GM21737 (cell line): ENCODE data around the gene HMX3.

ENCODE experiments used
- ATAC-seq: cut with Tn5 transposase; IDR thresholded peaks from one replicate; pipeline ENCODE4 v1.9.1; 2021; ENCODE audit warnings: mild to moderate bottlenecking, moderate library complexity; ENCODE audit not compliant: unreplicated experiment

HMX3 gene

DNA sequence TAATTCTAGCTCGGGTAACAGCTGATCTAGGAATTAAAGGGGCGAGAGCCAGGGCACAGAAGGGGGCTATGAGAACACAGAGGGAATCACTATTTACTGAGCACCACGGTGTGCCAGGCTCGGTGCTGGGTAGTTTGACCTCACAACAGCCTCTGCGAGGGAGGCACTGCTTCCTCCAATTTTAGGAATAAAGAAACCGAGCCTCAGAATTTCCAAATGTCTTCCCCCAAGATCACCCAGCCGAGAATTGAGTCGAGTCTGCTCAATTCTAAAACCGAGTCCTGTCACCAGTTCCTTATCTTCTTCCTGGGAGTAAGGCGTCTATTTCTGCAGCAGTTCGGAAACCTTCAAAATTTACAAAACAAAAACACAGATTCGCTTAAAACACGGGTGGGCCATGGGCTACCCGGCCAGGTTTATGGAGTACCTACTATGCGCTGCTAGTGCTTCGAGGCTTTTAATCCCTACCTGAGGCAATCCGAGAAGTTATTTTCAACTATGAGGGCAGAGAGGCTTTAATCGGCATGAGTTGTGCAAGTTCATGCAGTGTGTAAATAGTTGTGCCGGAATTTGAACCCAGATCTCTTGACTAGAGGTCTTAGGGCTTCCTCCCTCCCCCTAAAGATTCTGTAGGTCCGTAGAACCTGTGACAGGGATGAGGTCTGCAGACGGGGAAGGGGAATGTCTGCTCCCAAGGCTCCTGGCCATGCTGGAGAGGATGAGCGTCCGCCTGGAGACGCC lies 11.3 kb downstream of the HMX3 start:
- no peak for ATAC-seq

DNA sequence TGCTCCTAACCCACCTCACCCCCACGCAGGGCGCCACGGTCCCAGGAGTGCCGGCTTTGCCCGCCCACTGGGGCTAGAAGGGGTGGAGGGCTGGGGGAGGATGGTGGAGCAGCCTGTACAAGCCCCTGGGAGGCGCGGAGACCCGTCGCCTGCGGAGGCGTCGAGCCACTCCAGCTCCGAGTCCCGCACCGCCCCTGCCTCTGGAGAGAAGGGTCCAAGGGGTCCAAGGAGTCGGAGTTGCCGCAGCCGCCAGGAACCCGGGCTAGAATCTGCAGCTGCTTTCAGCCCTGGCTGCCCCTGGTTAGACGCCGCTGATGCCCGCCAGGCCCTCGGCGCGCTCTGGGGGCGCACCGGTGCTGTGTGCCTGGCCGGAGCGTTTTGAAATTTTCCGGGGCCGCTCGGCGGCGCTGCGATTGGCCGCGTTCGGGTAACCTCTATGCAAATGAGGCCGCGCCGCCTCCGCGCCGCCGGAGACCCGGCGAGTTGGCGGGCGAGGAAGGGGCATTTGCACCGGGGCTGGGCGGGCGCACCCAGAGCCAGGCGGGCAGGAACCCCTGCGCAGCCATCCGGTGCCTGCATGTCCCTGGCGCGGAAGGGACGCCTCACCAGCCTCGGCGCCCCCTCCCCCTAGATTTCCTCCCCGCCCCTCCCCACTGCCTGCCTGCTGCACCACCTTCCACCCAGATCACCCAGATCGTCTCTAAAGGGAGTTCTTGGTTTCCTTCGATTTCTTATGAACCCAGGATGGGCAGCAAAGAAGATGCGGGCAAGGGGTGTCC lies 12.1 kb downstream of the HMX3 start, which contains the start of gene HMX2:
Gene HMX2, plus strand, starts transcription at position 502 of the 779 bp plus-strand sequence. Its CDS starts 243 bp downstream, at position 745.
- no peak for ATAC-seq

DNA sequence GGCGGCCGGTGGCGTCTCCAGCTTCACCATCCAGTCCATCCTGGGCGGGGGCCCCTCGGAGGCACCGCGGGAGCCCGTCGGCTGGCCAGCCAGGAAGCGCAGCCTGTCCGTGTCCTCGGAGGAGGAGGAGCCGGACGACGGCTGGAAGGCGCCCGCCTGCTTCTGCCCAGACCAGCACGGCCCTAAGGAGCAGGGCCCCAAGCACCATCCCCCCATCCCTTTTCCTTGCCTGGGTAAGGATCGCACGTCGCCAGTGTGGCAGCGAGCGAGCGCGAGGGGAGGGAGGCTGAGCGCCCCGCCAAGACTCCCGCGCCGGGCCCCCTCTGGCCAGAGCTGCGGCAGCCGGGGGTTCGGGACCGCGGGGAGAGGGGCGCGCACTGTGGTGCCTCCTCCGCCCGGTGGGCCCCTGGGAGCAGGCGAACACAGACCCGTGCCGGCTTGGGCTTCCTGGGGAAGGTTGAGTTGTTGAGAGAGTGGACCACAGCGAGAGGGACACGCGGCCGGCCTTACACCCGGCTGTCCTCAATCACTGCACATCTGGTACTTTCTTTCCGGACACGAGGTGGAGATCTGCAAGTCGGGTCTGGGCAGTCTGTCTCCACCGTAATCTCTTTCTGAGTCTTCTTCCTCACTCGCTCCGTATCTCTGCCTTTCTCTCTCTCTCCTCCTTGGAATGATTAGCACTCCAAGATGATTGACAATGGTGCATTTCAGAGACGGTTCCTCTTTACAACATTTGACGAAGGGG lies 12.8 kb downstream of the HMX3 start:
- no peak for ATAC-seq

DNA sequence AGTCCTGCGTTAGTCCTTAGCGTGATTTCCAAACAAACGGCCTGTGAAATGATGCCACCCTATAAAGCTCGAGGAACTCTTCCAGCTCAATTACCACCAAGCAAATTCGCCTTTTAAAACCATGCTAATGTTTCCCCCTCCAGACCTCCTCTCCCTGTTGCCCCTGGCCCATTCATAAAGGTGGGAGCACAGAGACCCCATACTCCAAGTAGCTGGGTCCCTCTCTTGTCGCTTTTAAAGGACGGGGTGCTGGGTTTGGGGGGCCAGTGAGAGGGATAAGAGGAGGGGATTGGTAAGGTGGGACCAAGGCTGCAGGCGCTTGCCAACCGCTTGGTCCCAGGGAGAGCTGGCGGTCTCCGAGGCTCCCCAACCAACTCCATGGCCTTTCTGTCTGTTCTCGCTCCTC lies 13.4 kb downstream of the HMX3 start:
- no peak for ATAC-seq

DNA sequence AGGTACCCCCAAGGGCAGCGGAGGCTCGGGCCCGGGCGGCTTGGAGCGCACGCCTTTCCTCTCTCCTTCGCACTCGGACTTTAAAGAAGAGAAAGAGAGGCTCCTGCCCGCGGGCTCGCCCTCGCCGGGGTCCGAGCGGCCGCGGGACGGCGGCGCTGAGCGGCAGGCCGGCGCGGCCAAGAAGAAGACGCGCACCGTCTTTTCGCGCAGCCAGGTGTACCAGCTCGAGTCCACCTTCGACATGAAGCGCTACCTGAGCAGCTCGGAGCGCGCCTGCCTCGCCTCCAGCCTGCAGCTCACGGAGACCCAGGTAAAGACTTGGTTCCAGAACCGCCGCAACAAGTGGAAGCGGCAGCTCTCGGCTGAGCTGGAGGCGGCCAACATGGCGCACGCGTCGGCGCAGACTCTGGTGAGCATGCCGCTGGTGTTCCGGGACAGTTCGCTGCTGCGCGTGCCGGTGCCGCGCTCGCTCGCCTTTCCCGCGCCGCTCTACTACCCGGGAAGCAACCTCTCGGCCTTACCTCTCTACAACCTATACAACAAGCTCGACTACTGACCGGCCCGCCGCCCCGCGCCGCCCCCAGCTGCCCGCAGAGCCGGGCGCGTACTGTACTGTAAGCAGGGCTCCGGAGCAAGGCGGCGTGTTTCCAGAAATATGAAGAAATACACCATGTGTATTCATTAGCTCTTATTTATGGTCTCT lies 13.9 kb downstream of the HMX3 start:
- no peak for ATAC-seq

DNA sequence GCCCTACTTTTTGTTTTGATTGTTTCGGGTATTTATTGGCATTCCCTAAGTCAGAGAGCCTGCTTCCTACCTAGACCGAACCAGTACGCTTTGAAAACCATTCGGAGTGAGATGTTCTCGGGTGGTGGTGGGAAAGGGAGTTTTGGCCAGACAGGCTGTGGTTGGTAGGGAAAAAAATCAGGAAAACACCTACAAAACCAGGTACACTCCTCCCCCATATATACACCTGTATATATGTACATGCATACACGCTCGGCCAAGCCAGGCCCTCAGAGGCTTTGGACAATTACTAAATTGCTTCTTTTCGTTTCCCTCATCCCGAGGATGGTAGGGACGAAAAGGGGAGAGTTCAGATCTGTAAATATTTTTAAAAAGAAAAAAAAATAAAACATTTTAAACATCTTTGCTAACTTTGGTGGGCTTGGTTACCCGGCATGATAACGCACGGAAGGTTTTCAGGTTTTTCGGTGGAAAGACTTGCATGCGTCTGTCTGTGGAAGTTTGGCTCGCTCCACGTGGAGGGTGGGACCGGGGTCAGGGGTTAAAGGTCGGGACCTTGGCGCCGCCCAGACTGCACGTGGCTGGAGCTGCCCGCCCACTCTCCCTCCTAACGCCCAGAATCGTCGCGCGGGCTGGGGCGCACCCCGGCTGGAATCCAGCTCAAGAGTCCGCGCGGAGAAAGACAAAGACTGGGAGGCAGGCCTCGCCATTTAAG lies 14.7 kb downstream of the HMX3 start:
- ATAC-seq, result no peak

DNA sequence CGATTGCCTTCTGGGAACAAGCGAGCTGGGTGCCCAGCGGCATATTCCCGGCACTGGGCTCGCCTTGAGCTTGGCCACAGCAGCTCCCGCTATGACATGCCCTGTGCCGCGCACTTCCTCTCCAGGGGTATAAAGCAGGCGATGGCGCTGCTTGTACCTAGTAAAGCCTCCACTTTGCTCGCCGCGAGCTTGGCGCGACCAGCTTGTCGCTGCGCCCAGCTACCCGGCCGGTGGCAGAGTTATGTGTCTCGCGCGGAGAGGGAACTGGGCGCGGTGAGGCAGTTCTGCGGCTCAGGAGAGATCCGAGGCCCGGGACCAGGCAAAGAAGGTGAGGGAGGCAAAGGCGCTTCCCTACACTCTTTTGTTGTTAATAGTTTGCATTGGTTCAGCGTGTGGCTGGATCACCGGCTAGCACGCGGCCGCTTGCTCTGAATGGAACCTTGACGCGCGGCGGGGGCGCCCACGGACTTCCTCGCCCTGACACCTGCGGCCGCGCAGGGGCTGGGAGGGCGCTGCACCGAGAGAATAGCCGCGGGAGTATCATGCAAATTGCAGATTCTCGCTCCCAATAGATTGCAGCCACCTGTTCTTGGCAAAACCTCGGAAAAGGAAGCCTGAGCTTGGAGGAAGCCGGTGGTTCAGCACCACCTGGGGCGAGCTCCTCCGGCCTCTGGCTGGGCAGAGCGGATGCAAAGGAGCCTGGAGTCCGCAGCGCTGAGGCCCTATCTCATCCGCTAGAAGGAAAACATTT lies 15.4 kb downstream of the HMX3 start:
- no peak for ATAC-seq

DNA sequence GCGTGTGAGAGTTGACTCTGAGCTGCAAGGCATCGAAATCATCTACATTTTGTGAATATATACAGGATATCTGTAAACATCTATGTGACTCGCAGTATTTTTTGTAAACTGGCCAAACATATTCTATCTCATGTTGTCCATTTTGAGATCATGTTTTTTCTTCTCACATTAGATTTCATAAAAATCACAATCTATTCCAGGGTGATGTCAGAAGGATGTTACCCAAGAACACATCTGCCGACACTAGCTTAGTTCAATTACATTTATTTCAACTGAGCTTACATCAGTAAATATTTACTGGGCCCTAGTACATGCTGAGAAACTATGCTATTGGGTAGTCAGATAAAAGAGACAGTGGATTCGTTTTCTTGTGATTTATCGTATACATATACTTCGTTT lies 16.0 kb downstream of the HMX3 start:
- ATAC-seq, result no peak

DNA sequence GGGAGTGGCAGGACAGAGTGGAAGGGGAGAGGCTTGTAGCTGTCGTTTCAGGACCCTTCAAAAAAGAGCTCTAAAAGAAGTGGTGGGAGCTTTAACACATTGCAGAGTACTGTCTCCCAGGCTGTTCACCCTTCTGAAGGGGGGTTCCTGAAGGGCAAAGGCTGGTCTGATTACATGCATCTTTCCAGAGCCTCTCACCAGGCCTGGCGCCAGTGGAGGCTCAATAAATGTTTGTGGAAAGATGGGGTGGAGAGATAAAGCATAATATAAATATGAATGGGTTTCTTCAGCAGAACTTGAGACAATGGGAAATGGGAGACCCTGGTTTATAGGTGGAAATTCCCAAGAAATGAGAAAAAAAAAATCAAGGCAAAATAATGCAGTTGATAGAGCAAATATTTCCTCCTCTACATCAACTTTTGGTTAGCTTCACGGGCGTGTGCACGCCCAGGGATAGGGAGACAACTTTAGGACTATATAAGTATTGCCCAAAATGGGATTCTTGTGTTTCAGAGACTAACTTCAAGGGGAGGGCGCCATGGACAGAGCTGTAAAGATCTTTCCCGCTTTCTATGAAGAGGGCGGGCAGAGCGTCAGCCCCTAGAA lies 17.8 kb downstream of the HMX3 start:
- no peak for ATAC-seq

DNA sequence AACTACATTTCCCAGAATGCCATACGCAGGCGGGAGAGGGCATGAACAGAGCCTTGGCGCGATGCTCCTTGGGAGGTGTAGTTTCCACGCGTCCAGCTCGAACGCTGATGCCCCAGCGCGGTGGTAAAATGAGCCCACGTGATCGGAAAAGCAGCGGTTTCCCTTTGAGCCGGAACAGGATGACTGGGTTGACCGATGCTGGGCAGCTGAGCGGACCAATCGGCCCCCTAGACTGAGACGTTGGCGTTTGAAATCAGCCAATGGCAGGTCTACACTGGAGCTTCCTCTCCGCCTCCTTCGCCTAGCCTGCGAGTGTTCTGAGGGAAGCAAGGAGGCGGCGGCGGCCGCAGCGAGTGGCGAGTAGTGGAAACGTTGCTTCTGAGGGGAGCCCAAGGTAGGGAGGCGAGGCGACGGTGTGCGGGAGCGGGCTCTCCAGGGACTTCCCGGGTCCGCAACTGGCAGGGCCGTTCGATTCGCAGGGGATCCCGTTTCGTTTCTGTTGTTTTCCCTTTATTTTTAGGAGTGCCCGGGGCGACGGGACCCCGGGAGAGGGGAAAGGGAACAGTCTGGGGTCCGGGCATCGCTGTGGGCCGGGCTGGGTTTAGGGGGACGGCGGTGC lies 18.4 kb downstream of the HMX3 start, which contains the start of gene BUB3:
Gene BUB3, plus strand, starts transcription at position 311 of the 619 bp plus-strand sequence. CDS start 516 bp downstream, outside the sequence.
- ATAC-seq, result peak; percentile 89

DNA sequence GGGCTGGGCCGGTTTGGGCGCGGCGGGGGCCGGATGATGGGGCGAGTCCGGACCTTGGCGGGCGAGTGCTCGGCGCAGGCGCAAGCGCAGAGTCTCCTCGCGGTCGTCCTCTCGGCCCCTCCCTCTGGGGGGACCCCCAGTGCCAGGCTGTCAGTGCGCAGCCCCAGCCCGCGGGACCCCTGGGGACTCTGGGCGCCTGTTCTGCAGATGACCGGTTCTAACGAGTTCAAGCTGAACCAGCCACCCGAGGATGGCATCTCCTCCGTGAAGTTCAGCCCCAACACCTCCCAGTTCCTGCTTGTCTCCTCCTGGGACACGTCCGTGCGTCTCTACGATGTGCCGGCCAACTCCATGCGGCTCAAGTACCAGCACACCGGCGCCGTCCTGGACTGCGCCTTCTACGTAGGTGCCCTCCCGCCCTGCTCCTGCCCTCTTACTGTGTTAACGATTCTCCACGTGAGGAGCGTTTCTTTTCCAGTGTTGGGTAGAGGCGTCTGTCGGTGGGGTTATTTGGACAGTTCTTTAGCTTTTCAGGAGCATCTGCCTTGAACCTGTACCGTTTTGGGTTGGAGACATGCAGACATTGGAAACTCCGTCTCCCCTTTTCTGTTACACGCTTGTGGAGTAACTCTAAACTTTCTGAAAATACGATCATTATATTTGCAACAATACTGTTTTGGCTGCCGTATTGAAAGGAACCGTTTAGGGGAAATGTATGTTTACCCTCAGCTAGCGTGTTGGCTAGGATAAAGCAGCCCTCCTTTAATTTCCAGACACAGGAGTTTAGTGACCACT lies 19.1 kb downstream of the HMX3 start:
- peak; percentile 53 for ATAC-seq

DNA sequence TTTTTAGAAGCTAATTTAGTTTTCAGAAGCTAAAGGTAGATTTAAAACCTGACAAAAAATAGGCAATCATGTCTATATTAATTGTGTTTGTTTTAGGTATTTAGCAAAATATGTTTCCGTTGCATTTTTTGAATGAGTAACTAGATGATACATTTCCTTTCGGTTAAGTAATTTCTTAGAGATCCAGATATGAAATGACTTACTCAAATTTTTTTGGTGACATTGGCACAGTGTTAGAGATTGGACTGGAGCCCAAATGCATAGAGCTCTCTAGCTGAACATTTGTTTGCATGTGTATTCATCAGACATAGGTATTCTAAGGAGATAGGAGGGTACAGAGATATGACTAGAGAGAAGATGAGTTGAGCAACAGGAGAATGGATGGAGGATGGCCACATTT lies 20.3 kb downstream of the HMX3 start:
- no peak for ATAC-seq

DNA sequence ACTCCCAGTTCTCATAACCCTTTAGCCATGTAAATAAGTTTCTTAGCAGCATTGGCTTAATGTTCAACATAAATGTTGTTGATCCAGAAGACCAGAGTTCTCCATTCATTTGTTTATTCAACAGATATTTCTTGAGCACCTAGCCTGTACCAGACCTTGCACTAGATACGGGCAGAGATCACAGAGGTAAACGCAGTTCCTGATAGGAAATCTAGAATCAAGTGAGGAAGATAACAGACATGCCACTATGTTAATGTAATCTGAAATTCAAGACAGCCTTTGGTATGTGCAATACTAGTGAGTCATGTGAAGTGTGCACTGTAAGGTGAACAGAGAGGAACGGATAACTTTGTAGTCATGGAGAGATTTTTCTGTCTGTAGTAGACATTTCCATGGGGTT lies 21.4 kb downstream of the HMX3 start:
- no peak for ATAC-seq

DNA sequence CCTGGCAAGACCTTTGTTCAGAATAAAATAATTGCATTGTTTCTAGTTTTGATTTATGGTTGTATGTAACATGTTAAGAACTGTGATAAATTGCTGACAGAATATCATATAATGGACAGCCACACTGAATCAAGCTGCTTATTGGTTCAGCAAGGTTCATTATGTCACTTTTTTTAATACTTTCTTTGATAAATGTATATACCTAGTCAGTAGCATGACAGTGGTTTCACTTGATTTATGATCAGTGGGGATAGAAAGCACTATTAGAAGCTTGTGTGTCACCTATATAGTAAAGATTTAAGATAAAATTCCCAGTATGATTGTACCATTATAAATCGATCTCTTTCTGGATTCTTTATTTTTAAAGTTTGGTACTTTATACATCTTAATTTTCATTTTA lies 22.9 kb downstream of the HMX3 start:
- ATAC-seq, result no peak

DNA sequence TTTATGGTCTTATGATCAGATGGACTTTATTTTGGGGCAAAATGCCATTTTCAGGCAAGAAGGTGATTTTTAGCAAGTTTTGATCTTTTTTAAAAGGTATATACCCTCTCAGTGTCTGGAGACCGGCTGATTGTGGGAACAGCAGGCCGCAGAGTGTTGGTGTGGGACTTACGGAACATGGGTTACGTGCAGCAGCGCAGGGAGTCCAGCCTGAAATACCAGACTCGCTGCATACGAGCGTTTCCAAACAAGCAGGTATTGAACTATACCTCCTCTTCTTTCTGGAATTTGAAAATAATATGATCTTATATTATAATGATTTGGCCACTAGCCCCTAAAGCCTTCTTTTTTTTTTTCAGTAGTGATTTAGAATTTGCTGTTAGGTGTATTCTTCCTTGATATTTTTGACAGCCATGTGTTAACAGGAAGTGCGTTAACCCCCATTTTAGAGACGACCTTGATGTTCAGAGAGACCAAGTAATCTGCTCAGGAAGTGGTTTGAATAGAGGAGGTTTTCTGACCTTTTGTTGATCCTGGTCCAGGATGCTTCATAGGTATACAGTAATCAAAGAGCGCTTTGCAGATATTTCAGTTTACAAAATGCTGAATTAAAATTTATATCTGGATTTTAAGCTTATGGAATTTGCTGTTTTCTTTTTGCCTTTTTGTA lies 24.7 kb downstream of the HMX3 start:
- no peak for ATAC-seq

DNA sequence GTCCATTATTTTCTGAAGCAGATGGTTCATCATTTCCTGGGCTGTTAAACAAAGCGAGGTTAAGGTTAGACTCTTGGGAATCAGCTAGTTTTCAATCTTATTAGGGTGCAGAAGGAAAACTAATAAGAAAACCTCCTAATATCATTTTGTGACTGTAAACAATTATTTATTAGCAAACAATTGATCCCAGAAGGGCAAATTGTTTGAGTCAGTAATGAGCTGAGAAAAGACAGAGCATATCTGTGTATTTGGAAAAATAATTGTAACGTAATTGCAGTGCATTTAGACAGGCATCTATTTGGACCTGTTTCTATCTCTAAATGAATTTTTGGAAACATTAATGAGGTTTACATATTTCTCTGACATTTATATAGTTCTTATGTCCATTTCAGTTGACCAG lies 28.5 kb downstream of the HMX3 start:
- ATAC-seq, result no peak

DNA sequence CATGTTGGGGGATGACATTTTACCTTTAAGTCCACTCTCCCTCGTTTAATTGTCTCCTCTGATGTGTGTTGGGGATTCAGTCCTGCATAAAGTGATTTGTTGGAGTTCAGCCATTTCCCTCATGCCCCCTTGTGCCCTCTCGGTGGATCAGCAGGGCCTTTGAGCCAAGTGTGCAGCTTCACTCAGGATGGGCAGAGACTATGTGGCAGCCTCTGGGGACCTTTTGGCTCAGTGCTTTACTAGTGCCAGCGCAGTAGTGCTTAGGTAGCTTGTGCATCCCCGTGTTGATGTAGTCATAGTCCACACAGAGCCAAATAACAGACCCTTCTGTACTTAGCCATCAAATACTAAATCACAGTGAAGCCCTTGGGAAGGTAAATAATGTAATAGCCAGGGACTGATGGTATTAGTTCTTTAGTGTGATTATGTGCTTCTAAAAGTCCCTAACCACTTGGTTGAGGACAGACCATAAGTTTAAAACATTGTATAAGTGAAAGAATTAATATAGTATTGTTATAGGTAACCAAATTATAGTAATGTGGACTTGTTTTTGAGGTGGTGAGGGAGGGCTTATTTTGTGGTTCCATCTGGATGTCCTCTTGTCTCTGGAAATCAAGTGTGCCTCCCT lies 29.8 kb downstream of the HMX3 start:
- ATAC-seq, result no peak
